Stomach (tissue), 4 donors: ENCODE data around the gene CLDN2.

Experiments used
- POLR2AphosphoS5 ChIP-seq, 3 donors: sonication (generic); formaldehyde crosslinking; IDR thresholded peaks; one replicate each; pipeline ENCODE4 v1.6.1; 2016; ENCODE audit warnings: antibody characterized with exemption in 3 of 3
- TF ChIP-seq, protein P1 (sequence below), 7 experiments: fragments of 450-650 bp in 4 of 7; fragments of 200-600 bp in 3 of 7; sonication (generic) in 3 of 7; IDR thresholded peaks; one replicate each; pipeline ENCODE4 v1.5.1; 2016 to 2019; ENCODE audit warnings: antibody characterized with exemption in 7 of 7, control low read depth in 2 of 7, mild to moderate bottlenecking in 1 of 7

- TF ChIP-seq, protein P1, sequence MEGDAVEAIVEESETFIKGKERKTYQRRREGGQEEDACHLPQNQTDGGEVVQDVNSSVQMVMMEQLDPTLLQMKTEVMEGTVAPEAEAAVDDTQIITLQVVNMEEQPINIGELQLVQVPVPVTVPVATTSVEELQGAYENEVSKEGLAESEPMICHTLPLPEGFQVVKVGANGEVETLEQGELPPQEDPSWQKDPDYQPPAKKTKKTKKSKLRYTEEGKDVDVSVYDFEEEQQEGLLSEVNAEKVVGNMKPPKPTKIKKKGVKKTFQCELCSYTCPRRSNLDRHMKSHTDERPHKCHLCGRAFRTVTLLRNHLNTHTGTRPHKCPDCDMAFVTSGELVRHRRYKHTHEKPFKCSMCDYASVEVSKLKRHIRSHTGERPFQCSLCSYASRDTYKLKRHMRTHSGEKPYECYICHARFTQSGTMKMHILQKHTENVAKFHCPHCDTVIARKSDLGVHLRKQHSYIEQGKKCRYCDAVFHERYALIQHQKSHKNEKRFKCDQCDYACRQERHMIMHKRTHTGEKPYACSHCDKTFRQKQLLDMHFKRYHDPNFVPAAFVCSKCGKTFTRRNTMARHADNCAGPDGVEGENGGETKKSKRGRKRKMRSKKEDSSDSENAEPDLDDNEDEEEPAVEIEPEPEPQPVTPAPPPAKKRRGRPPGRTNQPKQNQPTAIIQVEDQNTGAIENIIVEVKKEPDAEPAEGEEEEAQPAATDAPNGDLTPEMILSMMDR (IDR thresholded peaks at IDR 0.05), result no peak
- no peak for TF ChIP-seq POLR2AphosphoS5 (IDR thresholded peaks at IDR 0.05)
These were observed 17.5 kb upstream of the CLDN2 start for GRCh38 chrX:106902684-106903083.
